HG02642 (cell line): ENCODE measurements around the gene FCAMR.
A peak's percentile ranks its signal among the peaks of the same experiment; 100 is the strongest.
"Not testable (repeated sequence)": the region's sequence is repeated elsewhere in the genome, so short reads cannot be mapped to it uniquely, and the experiment has no call there.

ENCODE experiments used
- ATAC-seq: cut with Tn5 transposase; IDR thresholded peaks from one replicate; pipeline ENCODE4 v1.9.1; 2021; ENCODE audit warnings: mild to moderate bottlenecking; ENCODE audit not compliant: unreplicated experiment, poor library complexity

Gene FCAMR

DNA sequence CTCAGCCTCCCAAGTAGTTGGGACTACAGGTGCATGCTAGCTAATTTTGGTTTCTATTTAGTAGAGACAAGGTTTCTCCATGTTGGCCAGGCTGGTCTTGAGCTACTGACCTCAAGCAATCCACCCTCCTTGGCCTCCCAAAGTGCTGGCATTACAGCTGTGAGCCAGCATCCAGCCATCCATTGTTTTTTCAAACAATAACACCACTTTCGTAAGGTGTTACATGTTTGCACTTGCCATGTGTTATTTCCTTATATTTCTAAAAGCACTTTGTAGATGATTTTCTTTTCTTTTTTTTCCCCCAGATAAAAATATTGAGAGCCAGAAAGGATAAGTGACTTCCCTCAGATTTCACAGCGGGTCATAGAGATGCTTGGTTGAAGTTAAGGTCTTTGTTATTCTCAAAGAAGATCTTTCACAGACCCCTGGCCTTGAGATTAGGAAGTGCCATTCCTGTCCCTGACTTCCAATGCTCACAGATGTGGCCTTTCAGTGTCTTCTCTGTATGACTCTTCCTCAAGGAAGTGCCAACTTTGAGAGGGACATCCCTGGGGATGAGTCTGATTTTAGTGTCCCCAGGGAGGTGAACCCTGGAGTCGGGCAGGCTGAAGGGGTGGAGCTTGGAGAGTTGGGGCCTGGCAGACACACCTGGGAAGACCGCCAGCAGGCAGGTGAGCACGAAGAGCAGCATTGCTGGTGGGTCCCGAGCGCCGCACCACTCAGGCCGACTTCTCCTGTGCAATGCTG is 30.2 kb downstream of the FCAMR start:
- no peak for ATAC-seq

DNA sequence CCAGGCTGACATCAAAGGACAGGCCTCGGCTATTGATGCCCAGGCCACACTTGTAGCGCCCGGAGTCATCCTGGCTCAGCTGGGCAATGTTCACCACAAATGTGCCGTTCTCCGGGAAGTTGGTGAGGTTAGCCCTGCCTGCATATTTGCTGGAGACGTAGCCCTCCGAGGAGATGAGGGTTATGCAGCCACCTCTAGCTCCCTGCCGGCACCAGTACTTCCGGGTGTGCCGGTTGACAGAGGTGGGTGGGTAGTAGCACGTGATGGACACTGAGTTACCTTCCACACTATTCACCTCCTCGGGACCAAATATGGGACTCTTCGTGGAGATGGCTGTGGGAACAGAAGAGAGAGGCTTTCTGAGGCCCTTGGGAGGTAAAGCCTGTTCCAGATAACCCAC is 31.1 kb downstream of the FCAMR start:
- no peak for ATAC-seq

DNA sequence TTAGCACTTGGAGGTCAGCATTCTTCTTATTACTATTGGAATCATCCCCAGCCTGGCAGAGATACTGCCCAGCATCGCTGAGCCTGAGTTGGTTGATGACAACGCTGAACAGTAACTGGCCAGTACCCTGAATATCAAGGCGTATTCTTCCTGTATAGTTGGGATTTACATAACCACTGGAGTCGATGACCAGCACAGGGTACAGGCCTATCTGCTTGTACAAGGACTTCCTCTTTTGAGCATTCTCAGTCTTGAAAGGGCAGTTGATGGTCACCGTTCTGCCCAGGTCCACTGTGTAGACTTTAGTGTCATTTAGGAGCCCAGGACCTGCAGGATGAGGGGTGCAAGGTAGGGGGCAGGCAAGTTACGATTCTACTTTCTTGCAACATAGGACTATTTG is 32.8 kb downstream of the FCAMR start:
- no peak for ATAC-seq

DNA sequence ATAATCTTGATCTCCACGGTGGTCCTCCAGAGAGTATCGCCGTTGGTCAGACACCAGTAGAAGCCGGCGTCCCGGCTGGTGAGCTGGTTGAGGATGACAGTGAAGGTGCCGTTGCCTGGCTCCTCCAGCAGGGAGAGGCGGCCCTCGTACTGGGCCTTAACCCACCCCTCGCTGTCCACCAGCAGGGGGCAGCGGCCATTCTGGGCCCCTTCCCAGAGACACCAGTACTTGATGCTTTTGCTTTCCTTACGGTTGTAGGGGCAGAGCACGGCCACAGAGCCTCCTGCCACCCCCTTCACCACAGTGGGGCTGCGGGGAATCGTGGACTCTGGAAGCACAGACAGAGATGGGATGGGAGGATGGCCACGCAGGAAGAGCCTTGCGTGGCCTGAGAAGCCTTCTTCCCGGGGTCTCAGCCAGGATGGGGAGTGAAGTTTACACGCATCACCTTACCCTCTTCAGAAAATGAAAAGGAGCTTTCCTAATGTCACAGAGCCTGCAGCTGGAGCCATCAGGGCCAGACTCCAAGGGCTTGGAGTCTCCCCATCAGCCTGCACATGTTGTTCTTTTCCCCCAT is 34.7 kb downstream of the FCAMR start:
- ATAC-seq: no peak

DNA sequence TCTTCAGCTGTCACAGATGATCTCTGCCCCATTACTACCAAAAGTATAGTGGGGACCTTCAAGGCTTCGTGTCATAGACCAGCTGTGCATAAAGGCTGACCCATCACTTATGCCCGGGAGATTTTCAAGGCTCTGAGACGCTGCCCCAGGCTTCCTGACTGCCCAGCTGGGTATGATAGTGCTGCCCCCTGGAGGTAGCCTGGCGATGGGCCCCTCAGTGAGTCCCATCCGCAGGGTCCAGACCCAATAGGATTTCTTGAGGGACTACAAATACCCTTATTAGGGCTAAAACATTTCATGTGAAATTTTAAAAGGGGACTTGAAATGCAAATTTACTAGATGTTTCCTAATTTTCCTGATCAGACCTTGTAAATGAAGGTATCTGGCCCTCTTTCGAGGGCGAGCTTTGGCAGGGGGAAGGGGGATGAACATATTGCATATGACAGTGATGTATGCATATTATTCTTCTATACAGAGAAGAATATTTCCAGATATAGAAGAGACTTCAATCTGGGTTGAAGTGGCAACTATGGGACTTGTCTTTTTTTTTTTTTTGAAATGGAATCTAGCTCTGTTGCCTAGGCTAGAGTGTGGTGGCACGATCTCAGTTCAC is 36.8 kb downstream of the FCAMR start:
- no peak for ATAC-seq

DNA sequence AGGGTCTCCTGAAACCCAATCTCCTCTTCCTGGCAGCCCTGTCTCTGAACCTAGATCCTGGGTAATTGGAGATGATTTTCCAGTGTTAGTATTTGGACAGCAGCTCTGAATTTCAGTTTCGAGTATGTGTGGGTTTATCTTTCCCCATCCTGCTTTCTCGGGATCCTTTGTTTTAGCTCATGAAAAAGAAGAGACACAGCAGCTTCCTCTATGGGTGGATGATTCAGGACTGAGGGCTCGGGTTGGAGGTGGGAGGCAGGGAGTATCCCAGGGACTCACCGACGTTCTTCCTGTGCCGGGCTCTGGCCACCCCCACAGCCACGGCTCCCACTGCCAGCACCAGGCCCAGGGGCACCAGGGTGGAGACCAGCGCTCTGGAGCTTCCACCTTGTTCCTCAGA is 38.1 kb downstream of the FCAMR start:
- ATAC-seq: no peak

DNA sequence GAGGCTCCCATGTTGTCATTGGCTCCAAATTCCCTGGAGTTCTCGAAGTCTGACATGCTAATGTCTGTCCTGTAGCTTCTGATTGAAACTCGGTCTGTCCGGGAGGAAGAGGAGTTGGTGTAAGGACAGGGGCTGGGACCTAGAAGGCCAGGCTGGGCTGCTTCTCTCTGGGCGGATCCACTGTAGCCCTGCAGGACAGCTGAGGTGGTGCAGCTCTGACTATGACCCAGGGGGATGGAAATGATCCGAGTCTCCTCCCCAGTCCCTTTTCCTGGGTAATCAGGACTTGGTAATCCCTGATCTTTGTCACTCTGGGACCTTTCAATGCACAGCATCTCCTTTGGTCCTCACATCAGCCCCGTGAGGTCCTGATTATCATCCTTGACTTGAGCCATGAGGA is 38.6 kb downstream of the FCAMR start:
- ATAC-seq: no peak

DNA sequence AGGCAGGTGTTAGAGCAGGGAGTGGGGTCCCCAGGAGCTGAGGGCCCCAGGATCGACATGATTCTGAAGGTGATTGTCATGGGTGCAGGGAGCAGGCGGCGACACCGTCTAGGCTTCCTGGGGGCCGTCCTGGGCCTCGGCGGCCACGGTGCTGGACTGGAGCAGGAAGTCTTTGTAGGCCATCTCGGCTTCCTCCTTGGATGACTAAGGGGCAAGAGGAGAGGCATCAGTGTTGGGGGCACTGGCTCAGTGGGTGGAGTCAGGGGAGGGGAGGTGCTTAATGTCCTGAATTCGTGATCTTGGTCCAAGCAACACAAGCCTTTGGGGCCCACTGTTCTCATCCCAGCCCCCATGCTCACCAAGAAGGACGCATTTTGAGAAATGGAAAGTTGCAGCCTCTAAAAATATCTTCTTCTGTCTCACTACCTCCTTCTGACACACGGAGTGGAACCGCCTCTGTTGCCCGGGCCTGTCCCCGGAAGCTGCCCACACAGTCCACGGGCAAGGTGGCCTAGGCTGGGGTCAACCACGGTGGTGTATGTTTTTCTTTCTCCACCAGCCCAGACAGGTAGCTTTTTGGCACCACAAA is 40.0 kb downstream of the FCAMR start:
- peak; percentile 75 for ATAC-seq

DNA sequence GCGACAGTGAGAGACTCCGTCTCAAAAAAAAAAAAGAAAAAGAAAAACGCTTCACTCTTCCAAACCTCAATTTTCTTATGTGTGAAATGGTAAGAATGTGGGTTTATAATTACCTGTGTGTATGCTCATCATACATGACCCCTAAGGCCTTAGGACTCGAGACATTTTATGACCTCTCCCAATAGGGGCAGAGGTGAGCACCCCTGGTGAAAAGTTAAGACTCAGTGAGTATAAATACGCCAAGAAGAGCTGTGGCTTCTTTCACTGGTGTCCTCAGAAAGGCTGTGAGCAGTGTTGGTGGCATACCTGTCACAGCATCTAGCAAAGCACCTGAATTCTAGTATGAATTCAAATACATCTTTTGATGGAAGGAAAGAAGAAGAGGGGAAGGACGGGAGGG is 40.7 kb downstream of the FCAMR start:
- no peak for ATAC-seq

DNA sequence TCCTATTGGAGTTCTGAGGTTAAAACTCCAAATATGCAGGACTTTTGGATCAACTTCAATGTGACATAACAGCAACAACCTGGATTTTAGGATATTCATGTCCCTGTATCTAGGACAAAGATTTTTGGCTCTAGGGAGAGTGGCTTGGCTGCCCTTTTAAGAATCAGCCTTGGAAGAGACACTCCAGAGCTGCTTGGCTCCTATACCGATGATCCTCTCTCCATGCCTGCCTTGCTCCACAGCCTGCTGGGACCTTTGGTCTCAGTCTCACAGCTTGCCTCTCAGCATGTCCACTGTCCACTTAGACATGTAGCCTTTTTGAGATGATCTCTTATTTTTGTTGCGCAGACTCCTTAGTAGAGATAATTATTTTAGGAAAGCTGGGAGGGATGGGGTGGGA is 44.0 kb downstream of the FCAMR start:
- ATAC-seq: no peak

DNA sequence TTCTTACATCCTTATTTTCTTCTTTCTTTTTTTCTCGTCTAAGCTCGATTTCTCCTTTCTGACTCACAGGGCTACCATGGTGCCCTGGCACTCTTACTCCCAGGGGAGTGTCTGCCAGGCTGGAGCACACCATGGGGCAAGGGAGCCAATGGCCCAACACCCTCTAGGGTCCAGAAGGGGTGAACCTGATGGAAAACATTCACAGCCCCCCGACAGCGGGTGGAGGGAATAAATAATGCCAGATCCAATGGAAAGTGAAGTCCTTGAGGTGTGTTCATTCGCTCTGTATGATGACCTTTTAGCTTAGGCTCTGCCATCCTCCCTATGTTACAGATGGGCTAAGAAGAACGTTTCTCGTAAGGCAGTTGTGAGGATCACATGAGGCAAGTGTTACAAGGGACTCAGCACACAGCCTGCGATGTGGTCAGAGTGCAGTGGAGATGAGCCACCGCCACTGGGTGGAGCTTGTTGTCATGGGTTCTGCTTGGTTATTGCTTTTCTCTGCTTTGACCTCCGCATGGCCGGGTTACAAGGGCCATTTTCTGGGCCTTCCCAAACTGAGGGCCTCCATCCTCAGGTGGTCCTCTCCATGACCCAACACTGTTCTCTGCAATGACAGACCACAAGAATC is 45.0 kb downstream of the FCAMR start:
- peak; percentile 47 for ATAC-seq

DNA sequence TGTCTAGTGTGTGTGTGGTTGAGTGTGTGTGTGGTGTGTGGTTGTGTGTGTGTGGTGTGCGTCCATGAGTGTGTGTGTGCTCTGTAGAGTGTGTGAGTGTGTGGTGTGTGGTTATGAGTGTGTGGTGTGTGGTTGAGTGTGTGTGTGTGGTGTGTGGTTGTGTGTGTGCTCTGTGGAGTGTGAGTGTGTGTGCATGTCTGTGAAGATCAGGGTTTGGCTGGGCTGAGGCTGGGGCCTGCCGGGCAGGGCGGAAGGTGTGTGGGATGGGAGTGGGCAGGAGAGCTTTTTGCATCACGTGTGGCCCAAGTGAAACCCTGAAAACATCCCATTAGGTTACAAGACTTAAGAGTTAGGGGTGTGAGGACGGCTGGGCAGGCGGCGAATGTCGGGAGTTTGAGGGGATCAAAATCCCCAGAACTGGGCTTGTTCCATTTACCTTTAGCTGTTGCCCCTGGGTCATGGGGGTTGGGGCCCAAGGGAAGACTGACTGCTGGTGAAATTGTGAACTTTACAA is 45.6 kb downstream of the FCAMR start:
- ATAC-seq: peak; percentile 26

DNA sequence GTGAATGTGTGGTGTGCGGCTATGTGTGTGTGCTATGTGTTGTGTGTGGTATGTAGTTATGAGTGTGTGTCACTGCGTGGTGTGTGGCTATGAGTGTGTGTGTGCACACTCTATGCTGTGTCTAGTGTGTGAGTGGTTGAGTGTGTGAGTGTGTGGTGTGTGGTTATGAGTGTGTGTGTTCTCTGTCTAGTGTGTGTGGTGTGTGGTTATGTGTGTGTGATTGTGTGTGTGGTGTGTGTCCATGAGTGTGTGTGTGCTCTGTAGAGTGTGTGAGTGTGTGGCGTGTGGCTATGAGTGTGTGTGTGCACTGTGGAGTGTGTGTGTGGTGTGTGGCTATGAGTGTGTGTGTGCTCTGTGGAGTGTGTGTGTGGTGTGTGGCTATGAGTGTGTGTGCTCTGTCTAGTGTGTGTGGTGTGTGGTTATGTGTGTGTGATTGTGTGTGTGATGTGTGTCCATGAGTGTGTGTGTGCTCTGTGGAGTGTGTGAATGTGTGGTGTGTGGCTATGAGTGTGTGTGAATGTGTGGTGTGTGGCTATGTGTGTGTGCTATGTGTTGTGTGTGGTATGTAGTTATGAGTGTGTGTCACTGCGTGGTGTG is 46.2 kb downstream of the FCAMR start:
- not testable (repeated sequence) for ATAC-seq

DNA sequence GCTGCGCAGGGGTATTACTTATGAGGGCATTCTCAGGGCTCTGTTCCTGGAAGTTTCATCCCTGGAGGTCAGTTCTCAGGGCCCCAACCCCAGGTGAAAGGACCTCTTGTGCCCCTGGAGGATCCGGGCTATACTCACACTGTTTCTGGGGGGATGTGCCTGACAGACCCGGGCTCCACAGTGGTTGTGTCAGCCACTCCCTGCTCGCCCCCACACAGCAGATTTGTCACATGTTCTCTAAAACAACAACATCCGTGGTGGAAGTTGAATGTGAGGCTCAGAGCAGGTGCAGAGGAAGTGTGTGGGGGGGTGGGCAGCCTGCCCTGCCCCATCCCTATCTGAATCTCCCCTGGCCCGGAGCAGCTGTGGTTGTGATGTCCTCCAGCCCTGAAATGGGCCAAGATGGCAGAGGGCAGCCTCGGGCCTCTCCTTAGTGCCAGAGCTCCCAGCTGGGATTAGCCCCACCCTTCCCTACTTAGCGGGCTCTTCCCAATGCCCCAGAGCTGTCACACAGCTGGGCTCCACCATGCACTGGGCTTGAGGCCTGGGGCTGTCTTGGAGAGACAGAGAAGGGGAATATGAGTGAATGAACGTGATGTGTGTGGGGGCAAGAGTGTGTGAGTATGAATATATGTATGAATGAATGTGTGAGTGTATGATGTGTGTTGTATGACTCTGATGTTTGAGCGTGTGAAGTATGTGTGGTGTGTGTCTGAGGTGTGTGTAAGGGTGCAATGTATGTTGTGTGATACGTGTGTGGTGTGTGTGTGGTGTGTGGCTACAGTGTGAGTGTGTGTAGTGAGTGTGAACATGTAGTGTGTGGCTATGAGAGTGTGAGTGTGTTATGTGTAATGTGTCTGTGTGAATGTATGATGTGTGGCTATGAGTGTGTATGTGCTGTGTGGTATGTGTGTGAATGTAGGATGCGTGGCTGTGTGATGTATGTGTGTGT is 47.0 kb downstream of the FCAMR start:
- peak; percentile 58 for ATAC-seq

DNA sequence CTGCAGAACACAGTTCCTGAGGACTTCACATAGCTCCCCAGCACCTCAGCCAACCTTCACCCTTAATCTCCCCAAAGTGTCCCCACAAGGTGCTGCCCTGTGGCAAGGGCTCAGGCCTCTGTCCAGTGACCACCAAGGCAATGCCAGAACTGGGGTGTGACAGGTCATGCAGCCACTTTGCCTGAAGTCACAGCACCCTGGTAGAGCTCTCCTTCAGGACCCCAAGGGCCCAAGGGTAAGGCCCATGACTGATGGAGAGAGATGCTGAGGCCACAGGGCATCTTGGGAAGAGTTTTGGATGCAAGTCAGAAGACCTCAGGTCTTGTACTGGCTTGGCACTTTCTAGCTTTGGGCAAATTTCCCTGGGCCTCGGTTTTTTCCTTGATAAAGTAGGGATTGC is 47.7 kb downstream of the FCAMR start:
- ATAC-seq: no peak

DNA sequence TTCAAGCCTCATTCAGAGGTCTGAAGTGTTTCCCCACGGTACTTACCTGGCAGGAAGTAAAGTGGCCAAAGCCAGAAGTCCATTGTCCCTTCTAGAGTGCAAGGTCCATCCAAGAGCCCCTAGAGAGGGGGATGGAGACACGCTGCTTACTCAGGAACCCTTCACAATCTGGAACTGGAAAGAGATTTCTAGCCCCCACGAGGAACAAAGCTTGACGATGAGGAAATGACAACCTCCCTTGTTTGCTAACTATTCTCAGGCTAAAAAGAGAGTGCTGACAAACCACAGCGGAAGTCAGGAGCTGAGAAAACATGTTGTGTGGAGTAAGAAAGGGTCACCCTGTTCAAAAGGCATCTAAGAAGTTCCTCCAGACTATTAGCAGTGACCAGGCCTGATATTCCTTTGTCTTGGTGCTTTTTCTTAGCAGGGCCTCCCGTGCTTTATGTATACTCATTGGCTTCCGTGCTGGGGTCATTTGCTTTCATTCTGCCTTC is 48.4 kb downstream of the FCAMR start, which contains the start of gene FCMR:
TSS of gene FCMR (minus strand) at position 170 of the 494 bp plus-strand sequence. CDS start at position 83, 87 bp downstream.
- ATAC-seq: peak; percentile 20

DNA sequence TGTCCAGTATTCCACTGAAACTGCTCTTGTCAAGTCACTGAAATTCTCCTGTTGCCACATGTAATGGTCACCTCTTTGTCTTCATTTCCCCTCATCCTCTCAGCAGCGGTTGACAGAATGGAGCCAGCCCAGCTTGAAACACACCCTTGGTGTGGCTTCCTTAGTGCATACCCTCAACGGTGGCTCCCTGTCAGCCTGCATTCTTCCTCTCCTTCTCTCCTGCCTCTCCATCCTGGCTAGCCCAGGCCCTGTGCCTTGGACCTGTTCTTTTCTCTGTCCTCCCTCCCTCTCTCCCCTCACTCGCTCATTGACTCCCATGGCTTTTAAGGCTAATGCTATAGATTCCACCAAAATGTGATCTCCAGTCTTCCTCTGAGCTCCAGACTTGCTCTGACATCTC is 52.2 kb downstream of the FCAMR start:
- ATAC-seq: no peak

DNA sequence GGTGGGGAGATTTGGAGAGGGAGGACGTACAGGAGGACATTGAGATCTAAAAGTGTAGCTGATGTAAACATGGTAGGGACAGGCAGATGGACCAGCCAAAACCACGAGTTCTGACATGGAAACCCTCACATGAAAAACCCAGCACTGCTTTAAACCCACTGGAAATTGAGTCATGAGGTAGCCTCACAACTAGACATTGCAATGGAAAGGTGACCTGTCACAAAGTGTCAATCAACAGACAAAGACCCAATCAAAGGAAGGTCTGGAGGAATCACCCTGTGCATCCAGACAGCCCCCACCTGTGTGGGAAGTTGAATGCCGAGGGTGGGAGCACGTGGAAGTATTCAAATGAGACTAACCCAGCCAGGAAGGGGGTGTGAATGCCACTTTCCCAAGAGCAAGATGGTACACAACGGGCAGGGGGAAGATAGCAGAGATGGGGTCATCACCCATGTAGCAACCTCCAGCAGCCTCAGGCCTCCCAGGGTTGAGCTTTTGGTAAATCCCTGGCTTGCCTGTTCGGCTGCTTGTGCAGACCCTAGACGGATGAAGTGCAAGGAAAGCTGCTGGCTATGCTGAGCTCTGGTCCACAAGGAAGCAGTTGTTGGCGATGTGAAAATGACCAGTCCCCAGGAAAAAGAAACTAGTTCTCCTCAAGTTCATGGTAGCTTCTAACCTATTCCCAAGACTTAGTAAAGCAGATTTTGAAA is 54.1 kb downstream of the FCAMR start:
- no peak for ATAC-seq
